Measurements from ENCODE around the gene STRBP. TPM values are rescaled to one million over a fixed set of nuclear protein-coding genes. Genes with fewer than 3 reads are reported as not detected.

STRBP gene
- total RNA-seq, 2 donors from 2014 or later = 77.2 to 83.3 TPM

DNA sequence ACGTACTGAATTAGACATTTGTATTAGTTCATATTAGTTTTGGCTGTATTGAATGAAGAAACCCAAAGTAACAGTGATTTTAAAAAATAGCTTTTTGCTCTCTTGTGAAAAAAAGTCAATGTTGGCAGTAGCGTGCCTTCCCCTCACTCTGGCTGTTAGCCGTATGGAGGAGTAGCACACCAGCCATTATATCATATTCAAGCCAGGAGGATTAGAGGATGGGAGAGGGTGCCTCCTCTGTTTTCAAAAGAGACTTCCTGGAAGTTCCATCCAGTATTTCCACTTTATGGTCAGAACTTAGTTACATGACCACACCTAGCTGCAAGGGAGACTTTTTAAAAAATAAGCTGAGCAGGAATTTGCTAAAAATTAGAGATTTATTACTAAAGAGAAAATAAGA lies 193.8 kb downstream of the STRBP start:
- peaks cover 16% of the 10 kb centered on the region for H3K4me1 ChIP-seq (ENCODE audit: control insufficient read depth, insufficient read depth, low read length)
- H3K27ac Mint-ChIP-seq = no peak overlapping the region
- H3K27ac ChIP-seq (ENCODE audit: low read depth, low read length) = no peak overlapping the region
- DNase-seq = no peak
- peaks cover 5% of the 10 kb centered on the region for H3K27me3 ChIP-seq (ENCODE audit: control insufficient read depth, insufficient read depth, low read length, poor library complexity, severe bottlenecking)
- H3K4me3 Mint-ChIP-seq = no peak overlapping the region
- H3K27me3 Mint-ChIP-seq (ENCODE audit: insufficient read depth) = peaks cover 25% of the 10 kb centered on the region
- no peaks in the 10 kb centered on the region for H3K9me3 ChIP-seq (ENCODE audit: control insufficient read depth, low read length)
- TF ChIP-seq, protein P1, sequence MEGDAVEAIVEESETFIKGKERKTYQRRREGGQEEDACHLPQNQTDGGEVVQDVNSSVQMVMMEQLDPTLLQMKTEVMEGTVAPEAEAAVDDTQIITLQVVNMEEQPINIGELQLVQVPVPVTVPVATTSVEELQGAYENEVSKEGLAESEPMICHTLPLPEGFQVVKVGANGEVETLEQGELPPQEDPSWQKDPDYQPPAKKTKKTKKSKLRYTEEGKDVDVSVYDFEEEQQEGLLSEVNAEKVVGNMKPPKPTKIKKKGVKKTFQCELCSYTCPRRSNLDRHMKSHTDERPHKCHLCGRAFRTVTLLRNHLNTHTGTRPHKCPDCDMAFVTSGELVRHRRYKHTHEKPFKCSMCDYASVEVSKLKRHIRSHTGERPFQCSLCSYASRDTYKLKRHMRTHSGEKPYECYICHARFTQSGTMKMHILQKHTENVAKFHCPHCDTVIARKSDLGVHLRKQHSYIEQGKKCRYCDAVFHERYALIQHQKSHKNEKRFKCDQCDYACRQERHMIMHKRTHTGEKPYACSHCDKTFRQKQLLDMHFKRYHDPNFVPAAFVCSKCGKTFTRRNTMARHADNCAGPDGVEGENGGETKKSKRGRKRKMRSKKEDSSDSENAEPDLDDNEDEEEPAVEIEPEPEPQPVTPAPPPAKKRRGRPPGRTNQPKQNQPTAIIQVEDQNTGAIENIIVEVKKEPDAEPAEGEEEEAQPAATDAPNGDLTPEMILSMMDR (conservative IDR thresholded peaks at IDR 0.05) = no peak
- H3K4me1 Mint-ChIP-seq = peaks cover 33% of the 10 kb centered on the region
- no peak overlapping the region for H3K9ac ChIP-seq (ENCODE audit: extremely low read depth, low read length, poor library complexity, severe bottlenecking)
- no peak overlapping the region for H3K4me3 ChIP-seq (ENCODE audit: low read length)
- WGBS, 2 experiments (ENCODE audit: insufficient coverage in 1 of 2, insufficient read length in 1 of 2) = 89% methylated on average over 1 to 3 of the region's 3 CpGs
- H3K9me3 Mint-ChIP-seq = no peaks in the 10 kb centered on the region
- H3K36me3 ChIP-seq (ENCODE audit: control insufficient read depth, insufficient read depth, low read length) = peaks cover 56% of the 10 kb centered on the region
- peaks cover 52% of the 10 kb centered on the region for H3K36me3 Mint-ChIP-seq (ENCODE audit: low read depth)

DNA sequence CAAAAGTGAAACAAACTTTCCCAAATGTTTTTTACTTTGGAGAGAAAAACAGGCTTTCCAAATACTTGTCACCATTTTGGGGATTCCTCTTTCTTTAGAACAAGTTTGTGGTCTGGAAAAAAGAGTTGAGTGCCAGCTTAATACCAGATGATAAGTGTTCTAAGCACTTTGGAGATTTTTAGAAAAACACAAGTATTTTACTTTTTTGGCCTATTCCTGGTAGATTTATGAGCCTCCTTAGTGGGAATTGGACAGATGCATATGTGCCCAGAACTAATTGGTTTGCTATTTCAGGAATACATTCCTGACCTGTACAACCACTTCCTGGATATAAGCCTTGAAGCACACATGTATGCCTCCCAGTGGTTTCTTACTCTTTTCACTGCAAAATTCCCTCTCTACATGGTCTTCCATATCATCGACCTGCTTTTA lies 194.4 kb downstream of the STRBP start:
- Mint-ChIP-seq H3K4me3 (no peak overlapping the region), H3K4me1 (peaks cover 33% of the 10 kb centered on the region), H3K27me3 (ENCODE audit: insufficient read depth) (peaks cover 25% of the 10 kb centered on the region), H3K36me3 (ENCODE audit: low read depth) (peaks cover 47% of the 10 kb centered on the region), H3K9me3 (no peaks in the 10 kb centered on the region), H3K27ac (no peak overlapping the region)
- 95% methylated on average over 1 of the region's 1 CpG; no CpG with 5 or more reads in 1 of the 2 experiments for whole genome bisulfite sequencing, 2 experiments (ENCODE audit: insufficient coverage in 1 of 2, insufficient read length in 1 of 2)
- Histone ChIP-seq H3K4me1 (ENCODE audit: control insufficient read depth, insufficient read depth, low read length) (peaks cover 16% of the 10 kb centered on the region), H3K4me3 (ENCODE audit: low read length) (no peak overlapping the region), H3K27ac (ENCODE audit: low read depth, low read length) (no peak overlapping the region), H3K9ac (ENCODE audit: extremely low read depth, low read length, poor library complexity, severe bottlenecking) (no peak overlapping the region), H3K9me3 (ENCODE audit: control insufficient read depth, low read length) (no peaks in the 10 kb centered on the region), H3K36me3 (ENCODE audit: control insufficient read depth, insufficient read depth, low read length) (peaks cover 53% of the 10 kb centered on the region), H3K27me3 (ENCODE audit: control insufficient read depth, insufficient read depth, low read length, poor library complexity, severe bottlenecking) (peaks cover 5% of the 10 kb centered on the region)
- TF ChIP-seq, protein P1 (conservative IDR thresholded peaks at IDR 0.05) = no peak
- no peak for DNase-seq

DNA sequence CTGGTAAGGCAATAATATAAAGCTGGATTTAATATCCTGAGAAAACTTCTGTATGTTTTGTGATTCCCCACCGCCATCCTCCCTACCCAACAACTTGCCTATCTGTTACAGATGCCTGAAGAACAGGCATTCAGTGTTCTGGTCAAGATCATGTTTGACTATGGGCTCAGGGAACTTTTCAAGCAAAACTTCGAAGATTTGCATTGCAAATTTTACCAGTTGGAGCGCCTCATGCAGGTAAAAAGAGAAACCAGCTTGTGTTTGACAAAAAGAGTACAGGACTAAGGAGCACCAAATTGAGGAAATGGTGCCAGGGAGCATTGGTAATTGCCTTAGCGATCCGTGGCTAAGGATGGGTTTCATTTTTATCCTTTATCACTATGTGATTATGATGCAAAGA lies 194.9 kb downstream of the STRBP start:
- Mint-ChIP-seq H3K4me1 (peaks cover 33% of the 10 kb centered on the region), H3K36me3 (ENCODE audit: low read depth) (peaks cover 43% of the 10 kb centered on the region), H3K9me3 (no peaks in the 10 kb centered on the region), H3K27me3 (ENCODE audit: insufficient read depth) (peaks cover 25% of the 10 kb centered on the region), H3K27ac (no peak overlapping the region), H3K4me3 (no peak overlapping the region)
- TF ChIP-seq, protein P1 (conservative IDR thresholded peaks at IDR 0.05) = no peak
- Histone ChIP-seq H3K4me1 (ENCODE audit: control insufficient read depth, insufficient read depth, low read length) (peaks cover 16% of the 10 kb centered on the region), H3K4me3 (ENCODE audit: low read length) (no peak overlapping the region), H3K27ac (ENCODE audit: low read depth, low read length) (no peak overlapping the region), H3K9me3 (ENCODE audit: control insufficient read depth, low read length) (no peaks in the 10 kb centered on the region), H3K27me3 (ENCODE audit: control insufficient read depth, insufficient read depth, low read length, poor library complexity, severe bottlenecking) (peaks cover 5% of the 10 kb centered on the region), H3K9ac (ENCODE audit: extremely low read depth, low read length, poor library complexity, severe bottlenecking) (no peak overlapping the region), H3K36me3 (ENCODE audit: control insufficient read depth, insufficient read depth, low read length) (peaks cover 48% of the 10 kb centered on the region)
- DNase-seq = no peak
- WGBS, 2 experiments (ENCODE audit: insufficient coverage in 1 of 2, insufficient read length in 1 of 2) = 41 to 50% methylated on average over 2 to 5 of the region's 5 CpGs
